Ascending aorta (tissue), 2 donors: ENCODE results near the gene RIMKLB. TPM values are rescaled to one million over a fixed set of nuclear protein-coding genes. Genes with fewer than 3 reads are reported as not detected.
A peak's percentile ranks its signal among the peaks of the same experiment; 100 is the strongest.

Experiments used
- DNase-seq, 2 donors: peaks; one replicate each; pipeline ENCODE4 v3.0.0-alpha.2; 2019; ENCODE audit warnings: low spot score in 2 of 2
- H3K27ac ChIP-seq, 2 donors: fragments of 200-600 bp; sonication (generic); one replicate each; pipeline ENCODE4 v1.5.1; 2016 to 2017; ENCODE audit warnings: mild to moderate bottlenecking in 1 of 2
- H3K27me3 ChIP-seq: fragments of 200-600 bp; sonication (generic); one replicate; pipeline ENCODE4 v1.5.1; 2017
- H3K36me3 ChIP-seq, 2 donors: fragments of 200-600 bp; sonication (generic); one replicate each; pipeline ENCODE4 v1.5.1; 2016
- H3K4me1 ChIP-seq, 2 donors: fragments of 200-600 bp; sonication (generic); one replicate each; pipeline ENCODE4 v1.5.1; 2016 to 2017; ENCODE audit warnings: mild to moderate bottlenecking in 1 of 2
- H3K4me3 ChIP-seq, 2 donors: fragments of 200-600 bp; sonication (generic); one replicate each; pipeline ENCODE4 v1.5.1; 2016 to 2017; ENCODE audit warnings: mild to moderate bottlenecking in 1 of 2
- H3K9me3 ChIP-seq, 2 donors: fragments of 200-600 bp; sonication (generic); one replicate each; pipeline ENCODE4 v1.5.1; 2016
- CTCF ChIP-seq, 3 experiments: fragments of 200-600 bp in 2 of 3; fragments of 450-650 bp in 1 of 3; sonication (generic) in 2 of 3; IDR thresholded peaks; one replicate each; pipeline ENCODE4 v1.5.1; 2016 to 2019; ENCODE audit warnings: antibody characterized with exemption in 3 of 3, mild to moderate bottlenecking in 1 of 3, moderate library complexity in 1 of 3
- intact Hi-C: fragments of 100-400 bp; cut with DNase I; formaldehyde crosslinking; loops from one replicate; pipeline ENCODE4 v1.15.1; 2023
- total RNA-seq: library from RNA; depleted of rRNA; stranded (reverse); fragments of >200 nt; gene quantifications from one replicate; pipeline ENCODE4 v1.1.0, GENCODE V29; 2016

RIMKLB gene
- total RNA-seq: 26.0 TPM

GRCh38 chr12:8697476-8698131 lies at the start of gene RIMKLB:
RIMKLB (plus strand) TSS chr12:8697991; CDS start chr12:8713867, 15,876 bp downstream.
- no peaks in the 10 kb centered on the region for H3K9me3 ChIP-seq
- intact Hi-C loops: loop anchor here (2.0 to 10.0 kb wide), 5 partner anchors 37 to 1517 kb away; partner anchors contain the start of genes GABARAPL1 and M6PR

GRCh38 chr12:8648576-8649205 lies 49.1 kb upstream of the RIMKLB start:
- Histone ChIP-seq H3K4me3 (no peak overlapping the region), H3K27me3 (no peaks in the 10 kb centered on the region), H3K9me3 (no peaks in the 10 kb centered on the region), H3K36me3 (no peaks in the 10 kb centered on the region), H3K4me1 (no peaks in the 10 kb centered on the region), H3K27ac (no peak overlapping the region)
- DNase-seq: no peak
- intact Hi-C loops: no loop called here
- TF ChIP-seq CTCF (IDR thresholded peaks at IDR 0.05): no peak

More at GRCh38 chr12:8697476-8698131, at the start of gene RIMKLB:
- peak within 1 kb of the TSS; percentile 81 to 92 for H3K4me3 ChIP-seq
- H3K27me3 ChIP-seq: no peaks in the 10 kb centered on the region
- no peak for TF ChIP-seq CTCF (IDR thresholded peaks at IDR 0.05)
- peaks cover 2 to 20% of the 10 kb centered on the region in 2 donors for H3K4me1 ChIP-seq
- H3K27ac ChIP-seq: peak within 1 kb of the TSS; percentile 97 to 99
- peak; percentile 33 to 93 for DNase-seq
- H3K36me3 ChIP-seq: no peaks in the 10 kb centered on the region

GRCh38 chr12:8655421-8655820 lies 42.4 kb upstream of the RIMKLB start:
- intact Hi-C loops: loop anchor here (10.0 kb wide), 1 partner anchor 389 kb away; no protein-coding TSS in a partner anchor
- Histone ChIP-seq H3K27ac (no peak overlapping the region), H3K4me1 (no peaks in the 10 kb centered on the region), H3K36me3 (no peaks in the 10 kb centered on the region), H3K4me3 (no peak overlapping the region), H3K27me3 (no peaks in the 10 kb centered on the region), H3K9me3 (no peaks in the 10 kb centered on the region)
- DNase-seq: no peak
- TF ChIP-seq CTCF (IDR thresholded peaks at IDR 0.05): no peak

- H3K27me3 ChIP-seq: no peaks in the 10 kb centered on the region
- no peak for TF ChIP-seq CTCF (IDR thresholded peaks at IDR 0.05)
- no peak overlapping the region for H3K27ac ChIP-seq
- H3K9me3 ChIP-seq: no peaks in the 10 kb centered on the region
- H3K4me1 ChIP-seq: no peaks in the 10 kb centered on the region
- intact Hi-C loops: loop anchor here (10.0 kb wide), 1 partner anchor 386 kb away; no protein-coding TSS in a partner anchor
- no peaks in the 10 kb centered on the region for H3K36me3 ChIP-seq
- no peak overlapping the region for H3K4me3 ChIP-seq
- DNase-seq: no peak
Measured at GRCh38 chr12:8658346-8658745, 39.4 kb upstream of the RIMKLB start.

GRCh38 chr12:8661016-8661415 lies 36.8 kb upstream of the RIMKLB start:
- intact Hi-C loops: loop anchor here (5.0 kb wide), 1 partner anchor 231 kb away; no protein-coding TSS in a partner anchor
- Histone ChIP-seq H3K36me3 (no peaks in the 10 kb centered on the region), H3K27ac (no peak overlapping the region), H3K27me3 (no peaks in the 10 kb centered on the region), H3K9me3 (no peaks in the 10 kb centered on the region), H3K4me1 (no peaks in the 10 kb centered on the region), H3K4me3 (peak overlapping the region in 1 of 2 donors; percentile 5)
- TF ChIP-seq CTCF (IDR thresholded peaks at IDR 0.05): no peak
- DNase-seq: peak in 1 of 2 donors; percentile 24
